ENCODE measurements around the gene HAND1.
"Not testable (repeated sequence)": the region's sequence is repeated elsewhere in the genome, so short reads cannot be mapped to it uniquely, and the experiment has no call there.

Gene HAND1
- total RNA-seq, result 0 reads per million in 2 experiments

- DNase-seq (ENCODE audit: low read depth), result no peak
Observed at GRCh38 chr5:154478224-154478565, at the start of gene HAND1. Gene HAND1 (minus strand): TSS chr5:154478227. CDS start chr5:154478008, 219 bp downstream.

GRCh38 chr5:154526231-154527226, 48.5 kb upstream of the HAND1 start:
- no peak for DNase-seq (ENCODE audit: low read depth)

- DNase-seq (ENCODE audit: low read depth), result no peak
Observed at GRCh38 chr5:154524859-154525258, 46.8 kb upstream of the HAND1 start.

DNA sequence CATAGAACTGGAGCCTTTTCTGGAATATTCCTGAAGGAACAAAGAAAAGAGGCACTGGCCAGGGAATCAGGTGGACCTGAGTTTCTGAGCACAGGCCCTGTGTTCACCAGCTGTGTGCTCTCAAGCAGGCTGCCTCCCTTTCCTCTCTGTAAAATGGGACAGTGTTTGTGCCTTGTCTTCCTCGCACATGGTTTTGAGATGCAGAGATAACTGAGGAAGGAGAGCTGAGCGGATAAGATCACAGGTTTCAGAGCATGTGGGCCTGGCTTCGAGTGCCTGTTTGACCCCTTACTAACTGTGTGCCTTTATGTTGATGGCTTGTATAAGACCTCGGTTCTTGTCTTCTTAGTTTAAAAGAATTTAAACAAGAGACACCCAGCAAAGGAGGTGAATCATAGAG, 46.2 kb upstream of the HAND1 start:
- DNase-seq (ENCODE audit: low read depth), result no peak

GRCh38 chr5:154523709-154524108, 45.7 kb upstream of the HAND1 start:
- DNase-seq (ENCODE audit: low read depth), result no peak

DNA sequence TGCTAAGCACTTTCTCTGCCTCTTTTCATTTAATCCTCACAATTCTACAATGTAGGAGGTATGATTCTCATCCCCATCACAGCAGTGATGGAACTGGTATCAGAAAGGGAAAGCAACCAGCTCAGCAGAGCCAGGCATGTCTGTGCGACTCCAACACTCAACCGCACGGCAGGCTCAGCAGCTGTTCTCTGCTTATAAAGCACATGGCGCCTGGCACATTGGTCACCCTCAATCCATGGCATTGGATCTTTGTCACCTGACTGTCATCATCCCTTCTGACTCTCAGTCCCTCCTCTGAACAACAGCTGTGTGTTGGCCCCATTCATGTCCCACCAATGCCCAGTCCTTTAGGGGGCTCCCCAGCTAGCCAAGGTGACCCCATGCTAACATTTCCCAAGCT, 45.1 kb upstream of the HAND1 start:
- DNase-seq (ENCODE audit: low read depth), result no peak

GRCh38 chr5:154522284-154522683, 44.3 kb upstream of the HAND1 start:
- no peak for DNase-seq (ENCODE audit: low read depth)

- no peak for DNase-seq (ENCODE audit: low read depth)
Observed at GRCh38 chr5:154521756-154522155, 43.7 kb upstream of the HAND1 start.

GRCh38 chr5:154520861-154521453, 42.9 kb upstream of the HAND1 start:
- DNase-seq (ENCODE audit: low read depth), result no peak

DNA sequence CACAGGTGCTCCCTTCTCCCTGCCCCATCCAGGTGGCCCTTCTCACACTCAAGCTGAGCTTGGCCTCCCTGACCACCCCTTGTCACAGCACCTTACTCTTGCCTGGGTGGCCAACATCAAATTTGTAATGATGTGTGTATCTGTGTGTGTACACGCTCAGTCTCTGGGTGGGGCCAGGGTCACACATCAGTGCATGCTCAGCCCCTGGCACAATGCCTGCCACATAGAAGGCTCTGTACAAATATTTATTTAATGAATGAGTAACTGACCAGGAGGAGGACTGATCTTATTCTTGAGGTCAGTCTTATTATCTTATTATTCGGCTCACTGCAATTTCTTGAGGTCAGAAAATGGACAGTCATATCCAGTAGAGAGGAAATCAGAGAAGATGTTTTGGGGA, 41.3 kb upstream of the HAND1 start:
- DNase-seq (ENCODE audit: low read depth), result no peak

- DNase-seq (ENCODE audit: low read depth), result no peak
Observed at GRCh38 chr5:154518438-154518867, 40.4 kb upstream of the HAND1 start.

DNA sequence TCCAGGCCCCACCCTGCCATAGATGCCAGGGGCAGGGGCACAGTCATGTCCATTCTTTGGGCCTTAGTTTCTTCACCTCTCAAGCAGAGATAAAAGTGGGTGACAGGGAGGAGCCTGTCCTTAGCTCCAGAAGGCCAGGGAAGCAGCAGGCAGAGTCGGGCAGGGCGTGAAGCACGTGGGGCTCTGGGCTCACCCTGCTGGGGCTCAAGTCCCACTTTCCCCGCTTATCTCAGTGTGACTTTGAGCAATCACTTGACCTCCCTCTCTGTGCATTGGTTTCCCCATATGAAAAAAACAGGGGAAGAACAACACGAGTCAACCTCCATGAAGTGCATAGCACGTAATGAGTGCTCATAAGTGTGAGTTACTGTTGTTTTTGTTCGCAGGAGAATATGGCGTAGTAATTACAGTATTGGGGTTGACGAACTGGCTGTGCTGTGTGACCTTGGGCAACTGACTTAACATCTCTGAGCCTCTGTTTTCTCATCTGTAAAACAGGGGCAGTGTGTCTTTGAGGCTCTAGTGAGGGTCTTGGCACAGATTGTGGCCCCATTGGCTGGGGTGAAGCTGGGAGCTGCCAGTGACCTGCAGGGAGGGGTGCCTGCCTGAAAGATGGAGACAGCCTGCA, 39.9 kb upstream of the HAND1 start:
- no peak for DNase-seq (ENCODE audit: low read depth)

- DNase-seq (ENCODE audit: low read depth), result no peak
Observed at GRCh38 chr5:154517181-154517580, 39.2 kb upstream of the HAND1 start.

DNA sequence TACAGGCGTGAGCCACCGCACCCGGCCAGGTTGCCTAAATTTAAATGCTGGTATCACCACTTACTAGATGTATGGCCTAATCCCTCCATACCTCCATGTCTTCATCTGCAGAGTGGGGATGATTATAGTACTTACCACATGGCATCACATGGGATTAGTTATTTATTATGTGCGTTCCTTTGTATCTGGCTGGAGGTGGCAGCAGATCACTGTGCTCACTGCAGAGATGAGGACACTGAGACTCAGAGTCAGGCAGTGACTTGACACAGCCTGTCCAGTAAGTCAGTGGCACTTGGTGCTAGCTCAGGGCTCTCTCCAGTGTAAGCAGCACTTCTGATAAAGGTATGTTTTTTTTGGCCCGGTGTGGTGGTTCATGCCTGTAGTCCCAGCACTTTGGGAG, 38.4 kb upstream of the HAND1 start:
- DNase-seq (ENCODE audit: low read depth), result no peak

DNA sequence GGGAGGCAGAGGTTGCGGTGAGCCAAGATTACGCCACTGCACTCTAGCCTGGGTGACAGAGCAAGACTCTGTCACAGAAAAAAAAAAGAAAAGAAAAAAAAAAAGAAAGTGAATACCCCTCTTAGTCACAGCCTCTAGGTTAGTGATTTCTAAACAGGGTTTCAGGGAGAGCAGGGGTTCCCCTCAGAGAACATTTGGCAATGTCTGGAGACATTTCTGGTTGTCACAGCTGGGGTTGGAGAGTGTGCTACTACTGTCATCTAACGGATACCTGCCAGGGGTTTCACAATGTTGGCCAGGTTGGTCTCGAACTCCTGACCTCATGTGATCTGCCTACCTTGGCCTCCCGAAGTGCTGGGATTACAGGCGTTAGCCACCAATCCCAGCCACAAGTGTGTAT, 37.5 kb upstream of the HAND1 start:
- DNase-seq (ENCODE audit: low read depth), result not testable (repeated sequence)

GRCh38 chr5:154514331-154514730, 36.3 kb upstream of the HAND1 start:
- no peak for DNase-seq (ENCODE audit: low read depth)

DNA sequence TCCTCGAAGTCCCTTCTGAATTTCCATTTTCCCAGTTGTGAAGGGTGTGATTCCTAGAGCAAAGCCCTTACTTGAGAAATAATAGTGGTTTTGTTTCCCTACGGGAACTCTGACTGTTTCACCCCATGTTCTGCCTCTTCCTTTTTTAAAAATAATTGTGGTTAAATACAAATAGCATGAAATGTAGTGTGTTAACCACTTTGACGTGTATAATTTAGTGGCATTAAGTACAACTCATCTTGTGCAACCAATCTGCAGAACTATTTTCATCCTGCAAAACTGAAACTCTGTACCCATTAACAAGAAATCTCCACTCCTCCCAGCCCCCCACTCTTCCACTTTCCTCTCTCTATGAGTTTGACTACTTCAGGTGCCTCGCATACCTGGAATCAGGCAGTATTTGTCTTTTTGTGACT, 35.6 kb upstream of the HAND1 start:
- no peak for DNase-seq (ENCODE audit: low read depth)

DNA sequence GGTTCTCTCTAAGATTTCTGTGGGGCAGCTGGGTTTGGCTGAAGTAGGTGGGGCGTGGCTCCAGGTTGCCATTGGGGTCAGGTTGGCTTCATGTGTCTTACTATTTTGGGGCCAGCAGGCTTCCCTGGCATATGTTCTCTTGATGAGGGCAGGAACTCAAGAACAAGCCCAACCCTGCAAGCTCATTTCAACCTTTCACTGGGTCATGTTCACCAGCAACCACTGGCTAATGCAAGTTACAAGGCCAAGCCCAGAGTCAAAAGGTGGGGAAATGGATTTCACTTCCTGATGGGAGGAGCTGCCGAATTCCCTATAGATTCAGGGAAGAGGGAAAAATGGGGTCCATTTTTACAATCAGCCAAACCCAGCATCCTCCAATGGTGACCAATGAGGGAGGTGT, 34.0 kb upstream of the HAND1 start:
- DNase-seq (ENCODE audit: low read depth), result no peak

- DNase-seq (ENCODE audit: low read depth), result no peak
Observed at GRCh38 chr5:154509784-154510555, 31.9 kb upstream of the HAND1 start.

DNA sequence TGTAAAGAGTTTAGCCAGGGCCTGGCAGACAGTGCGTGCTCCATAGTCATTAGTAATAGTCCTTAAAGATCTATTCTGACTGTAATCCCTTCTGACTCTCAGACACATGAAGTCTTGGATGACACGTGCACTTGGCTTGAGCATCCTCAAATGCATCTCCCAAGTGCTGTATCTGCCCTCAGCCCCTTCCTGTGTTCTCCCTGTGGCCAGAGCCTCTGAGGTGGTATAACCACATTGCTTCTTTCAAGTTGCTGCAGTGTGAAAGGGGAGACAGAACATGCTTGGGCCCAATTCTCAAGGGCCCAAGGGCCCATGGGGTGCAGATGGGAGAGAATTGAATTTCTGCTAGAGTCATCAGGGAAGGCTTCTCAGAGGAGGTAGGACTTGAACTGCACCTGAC, 30.1 kb upstream of the HAND1 start:
- no peak for DNase-seq (ENCODE audit: low read depth)

DNA sequence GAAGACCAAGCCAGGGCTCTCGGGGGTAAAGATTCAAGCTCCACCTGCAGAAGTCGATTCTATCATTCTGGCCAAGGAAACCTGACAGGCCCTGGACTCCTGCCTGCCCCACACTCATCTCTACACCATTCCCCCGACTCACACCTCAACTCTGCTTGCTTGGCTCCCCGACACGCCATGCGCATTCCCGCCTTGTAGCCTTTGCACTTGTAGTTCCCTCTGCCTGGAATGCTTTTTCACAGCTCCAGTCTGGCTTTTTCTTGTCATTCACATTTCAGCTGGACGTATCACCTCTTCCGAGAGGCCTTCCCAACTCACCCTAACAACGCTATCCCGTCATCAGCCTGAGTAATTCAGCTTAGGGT, 28.7 kb upstream of the HAND1 start:
- DNase-seq (ENCODE audit: low read depth), result no peak

GRCh38 chr5:154506049-154506715, 28.2 kb upstream of the HAND1 start:
- no peak for DNase-seq (ENCODE audit: low read depth)

Data from T follicular helper cell (primary cell).